ENCODE data around the gene ARFRP1.

DNA sequence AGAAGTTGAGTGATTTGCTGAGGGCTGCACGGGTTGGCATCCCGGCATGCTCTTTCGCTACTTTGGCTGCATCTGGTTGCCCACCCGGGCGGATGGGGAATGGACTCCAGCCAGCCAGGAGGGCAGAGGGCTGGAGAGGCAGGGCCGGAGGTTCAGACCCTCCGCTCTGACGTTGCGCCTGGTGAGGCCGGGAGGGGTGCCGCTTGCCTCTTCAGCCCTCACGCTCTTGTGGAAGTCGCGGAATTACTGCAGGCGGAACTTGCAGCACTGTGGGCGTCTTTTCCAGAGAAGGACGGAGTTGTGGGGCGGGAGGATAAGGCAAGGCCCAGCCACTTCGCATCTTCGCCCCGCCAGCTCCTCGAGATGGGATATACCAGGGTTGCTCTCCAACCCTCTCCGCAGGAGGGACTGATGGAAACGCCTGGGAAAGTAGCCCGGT is 49.0 kb downstream of the ARFRP1 start:
- TF ChIP-seq POLR2A (IDR thresholded peaks at IDR 0.05; ENCODE audit: low read depth, low read length) (no peak), SMC3 (IDR thresholded peaks at IDR 0.05; ENCODE audit: low read depth, low read length) (no peak), FOS (IDR thresholded peaks at IDR 0.05; ENCODE audit: low read depth, low read length) (no peak)
- TF ChIP-seq, protein P1, sequence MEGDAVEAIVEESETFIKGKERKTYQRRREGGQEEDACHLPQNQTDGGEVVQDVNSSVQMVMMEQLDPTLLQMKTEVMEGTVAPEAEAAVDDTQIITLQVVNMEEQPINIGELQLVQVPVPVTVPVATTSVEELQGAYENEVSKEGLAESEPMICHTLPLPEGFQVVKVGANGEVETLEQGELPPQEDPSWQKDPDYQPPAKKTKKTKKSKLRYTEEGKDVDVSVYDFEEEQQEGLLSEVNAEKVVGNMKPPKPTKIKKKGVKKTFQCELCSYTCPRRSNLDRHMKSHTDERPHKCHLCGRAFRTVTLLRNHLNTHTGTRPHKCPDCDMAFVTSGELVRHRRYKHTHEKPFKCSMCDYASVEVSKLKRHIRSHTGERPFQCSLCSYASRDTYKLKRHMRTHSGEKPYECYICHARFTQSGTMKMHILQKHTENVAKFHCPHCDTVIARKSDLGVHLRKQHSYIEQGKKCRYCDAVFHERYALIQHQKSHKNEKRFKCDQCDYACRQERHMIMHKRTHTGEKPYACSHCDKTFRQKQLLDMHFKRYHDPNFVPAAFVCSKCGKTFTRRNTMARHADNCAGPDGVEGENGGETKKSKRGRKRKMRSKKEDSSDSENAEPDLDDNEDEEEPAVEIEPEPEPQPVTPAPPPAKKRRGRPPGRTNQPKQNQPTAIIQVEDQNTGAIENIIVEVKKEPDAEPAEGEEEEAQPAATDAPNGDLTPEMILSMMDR (conservative IDR thresholded peaks at IDR 0.05; ENCODE audit: low read depth, low read length), result no peak
- TF ChIP-seq, protein P2, sequence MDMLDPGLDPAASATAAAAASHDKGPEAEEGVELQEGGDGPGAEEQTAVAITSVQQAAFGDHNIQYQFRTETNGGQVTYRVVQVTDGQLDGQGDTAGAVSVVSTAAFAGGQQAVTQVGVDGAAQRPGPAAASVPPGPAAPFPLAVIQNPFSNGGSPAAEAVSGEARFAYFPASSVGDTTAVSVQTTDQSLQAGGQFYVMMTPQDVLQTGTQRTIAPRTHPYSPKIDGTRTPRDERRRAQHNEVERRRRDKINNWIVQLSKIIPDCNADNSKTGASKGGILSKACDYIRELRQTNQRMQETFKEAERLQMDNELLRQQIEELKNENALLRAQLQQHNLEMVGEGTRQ (IDR thresholded peaks at IDR 0.05; ENCODE audit: low read depth, low read length), result no peak
